Gastrocnemius medialis (tissue), 4 donors: ENCODE measurements around the gene EP300.
"Not testable (repeated sequence)": the region's sequence is repeated elsewhere in the genome, so short reads cannot be mapped to it uniquely, and the experiment has no call there.

ENCODE experiments used
- POLR2A ChIP-seq, 2 donors: fragments of 450-650 bp; IDR thresholded peaks; one replicate each; pipeline ENCODE4 v1.6.1; 2017; ENCODE audit warnings: antibody characterized with exemption in 2 of 2, mild to moderate bottlenecking in 2 of 2, moderate library complexity in 2 of 2
- TF ChIP-seq, protein P1 (sequence below), 5 experiments: fragments of 450-650 bp in 3 of 5; fragments of 200-600 bp in 2 of 5; sonication (generic) in 2 of 5; IDR thresholded peaks in 4 of 5; conservative IDR thresholded peaks in 1 of 5; 1 replicate in 4 of 5; 2 replicates in 1 of 5; pipeline ENCODE4 v1.5.1; 2016 to 2019; ENCODE audit warnings: antibody characterized with exemption in 5 of 5, mild to moderate bottlenecking in 3 of 5, moderate library complexity in 3 of 5

DNA sequence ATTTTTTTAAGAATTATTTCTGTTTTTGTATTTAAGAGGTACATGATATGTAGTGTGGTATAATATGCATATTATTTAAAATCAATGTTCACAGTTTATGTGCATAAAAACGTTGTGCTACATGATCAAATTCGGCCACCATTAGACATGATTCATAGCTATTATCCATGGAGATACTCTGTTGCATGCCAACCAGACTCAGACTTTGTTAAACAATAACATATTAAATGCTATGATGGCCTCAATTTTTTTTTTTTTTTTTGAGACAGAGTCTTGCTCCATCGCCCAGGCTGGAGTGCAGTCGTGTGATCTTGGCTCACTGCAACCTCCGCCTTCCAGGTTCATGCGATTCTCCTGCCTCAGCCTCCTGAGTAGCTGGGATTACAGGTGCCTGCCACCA is 53.5 kb downstream of the EP300 start:
- not testable (repeated sequence) for TF ChIP-seq POLR2A (IDR thresholded peaks at IDR 0.05)
- TF ChIP-seq, protein P1, sequence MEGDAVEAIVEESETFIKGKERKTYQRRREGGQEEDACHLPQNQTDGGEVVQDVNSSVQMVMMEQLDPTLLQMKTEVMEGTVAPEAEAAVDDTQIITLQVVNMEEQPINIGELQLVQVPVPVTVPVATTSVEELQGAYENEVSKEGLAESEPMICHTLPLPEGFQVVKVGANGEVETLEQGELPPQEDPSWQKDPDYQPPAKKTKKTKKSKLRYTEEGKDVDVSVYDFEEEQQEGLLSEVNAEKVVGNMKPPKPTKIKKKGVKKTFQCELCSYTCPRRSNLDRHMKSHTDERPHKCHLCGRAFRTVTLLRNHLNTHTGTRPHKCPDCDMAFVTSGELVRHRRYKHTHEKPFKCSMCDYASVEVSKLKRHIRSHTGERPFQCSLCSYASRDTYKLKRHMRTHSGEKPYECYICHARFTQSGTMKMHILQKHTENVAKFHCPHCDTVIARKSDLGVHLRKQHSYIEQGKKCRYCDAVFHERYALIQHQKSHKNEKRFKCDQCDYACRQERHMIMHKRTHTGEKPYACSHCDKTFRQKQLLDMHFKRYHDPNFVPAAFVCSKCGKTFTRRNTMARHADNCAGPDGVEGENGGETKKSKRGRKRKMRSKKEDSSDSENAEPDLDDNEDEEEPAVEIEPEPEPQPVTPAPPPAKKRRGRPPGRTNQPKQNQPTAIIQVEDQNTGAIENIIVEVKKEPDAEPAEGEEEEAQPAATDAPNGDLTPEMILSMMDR (IDR thresholded peaks at IDR 0.05 in 4 of 5, conservative IDR thresholded peaks at IDR 0.05 in 1 of 5): not testable (repeated sequence)
